NCI-H1694 treated with DMSO at 0.1 percent for 48 hours (cell line): Measurements from ENCODE around the gene ZMIZ1.
A peak's percentile ranks its signal among the peaks of the same experiment; 100 is the strongest.

Experiments
- DNase-seq: peaks from one replicate; lab custom pipeline; 2025; lab: John Stamatoyannopoulos, UW

ZMIZ1 gene

DNA sequence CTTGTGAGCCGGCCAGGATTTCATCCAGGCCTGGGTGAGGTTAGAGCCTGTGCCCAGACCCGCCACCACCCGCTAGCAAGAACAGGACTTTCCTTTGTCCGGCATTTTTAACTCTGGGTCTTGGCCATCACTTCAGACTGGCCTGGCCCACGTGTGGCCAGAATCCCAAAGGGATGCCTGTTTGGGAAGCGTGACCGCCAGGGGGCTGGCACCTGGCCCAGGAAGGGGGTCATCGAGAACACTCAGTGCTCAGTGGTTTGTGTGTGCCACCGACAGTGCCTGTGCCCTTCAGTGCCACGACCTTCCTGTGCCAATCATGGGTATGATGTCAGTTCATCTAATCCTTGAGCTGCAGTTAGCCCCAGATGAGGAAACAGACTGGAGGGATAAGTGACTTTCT lies 85.0 kb downstream of the ZMIZ1 start:
- no peak for DNase-seq

GRCh38 chr10:79155301-79156081 lies 86.7 kb downstream of the ZMIZ1 start:
- DNase-seq: no peak

- DNase-seq: no peak
Measured at GRCh38 chr10:79156334-79157274, 87.8 kb downstream of the ZMIZ1 start.

DNA sequence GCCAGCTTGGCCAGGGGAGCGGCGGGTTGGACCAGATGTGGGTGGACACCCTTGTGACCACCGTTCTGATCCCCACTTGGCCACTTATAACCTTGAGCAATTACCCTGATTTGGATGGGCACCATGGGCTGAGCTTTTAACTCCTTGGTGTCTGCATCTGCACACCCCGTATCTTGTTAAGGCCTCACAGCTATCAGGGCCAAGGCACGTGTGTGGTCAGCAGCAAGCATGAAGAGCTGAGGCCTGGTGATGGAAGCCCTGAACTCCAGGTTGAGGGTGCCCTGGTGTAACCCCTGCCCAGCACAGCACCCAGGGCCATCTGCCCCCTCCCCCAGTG lies 89.2 kb downstream of the ZMIZ1 start:
- DNase-seq: no peak

- no peak for DNase-seq
Measured at GRCh38 chr10:79158402-79159097, 89.8 kb downstream of the ZMIZ1 start.

DNA sequence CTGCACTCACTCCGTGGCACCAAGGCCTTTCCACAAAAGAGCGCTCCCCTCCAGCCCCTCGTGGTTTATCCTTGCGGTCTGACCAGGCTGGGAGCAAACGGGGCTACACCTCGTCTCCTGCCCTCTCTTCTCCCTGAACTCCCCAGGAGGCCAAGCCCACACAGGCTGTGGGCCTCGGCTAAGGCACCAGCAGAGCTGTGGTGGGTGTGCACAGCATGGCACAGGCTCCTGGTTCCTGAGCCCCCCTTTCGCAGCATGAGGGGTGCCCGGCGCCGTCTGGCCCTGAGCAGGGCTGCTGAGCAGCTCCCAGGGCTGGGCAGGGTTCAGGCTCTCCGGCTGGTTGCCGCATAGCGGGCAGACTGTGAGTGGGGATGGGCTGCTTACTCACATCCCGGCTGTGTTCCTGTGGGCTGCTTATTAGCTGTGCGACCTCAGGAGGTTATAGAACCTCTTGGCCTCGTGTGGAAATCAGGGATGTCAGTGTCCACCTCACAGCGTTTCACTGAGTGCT lies 90.4 kb downstream of the ZMIZ1 start:
- DNase-seq: no peak

DNA sequence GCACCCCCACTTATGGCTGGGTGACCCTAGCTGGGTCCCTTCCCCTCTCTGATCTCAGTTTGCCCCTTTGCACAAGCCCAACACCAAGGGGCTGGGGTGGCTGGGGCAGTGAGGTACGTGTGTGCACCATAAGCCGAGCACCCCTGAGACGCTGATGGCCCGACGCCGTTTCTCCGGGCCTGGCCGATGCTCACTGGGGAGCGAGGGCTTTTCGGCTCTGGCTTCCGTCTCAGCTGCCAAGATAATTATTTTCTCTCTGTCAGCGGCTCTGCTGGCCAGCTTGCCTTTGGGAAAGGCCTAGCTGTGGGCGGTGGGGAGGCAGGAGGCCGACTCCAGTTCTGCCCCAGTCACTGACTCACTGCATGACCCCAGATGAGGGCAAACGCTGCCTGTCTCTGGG lies 91.0 kb downstream of the ZMIZ1 start:
- no peak for DNase-seq

- DNase-seq: no peak
Measured at GRCh38 chr10:79160191-79160590, 91.4 kb downstream of the ZMIZ1 start.

DNA sequence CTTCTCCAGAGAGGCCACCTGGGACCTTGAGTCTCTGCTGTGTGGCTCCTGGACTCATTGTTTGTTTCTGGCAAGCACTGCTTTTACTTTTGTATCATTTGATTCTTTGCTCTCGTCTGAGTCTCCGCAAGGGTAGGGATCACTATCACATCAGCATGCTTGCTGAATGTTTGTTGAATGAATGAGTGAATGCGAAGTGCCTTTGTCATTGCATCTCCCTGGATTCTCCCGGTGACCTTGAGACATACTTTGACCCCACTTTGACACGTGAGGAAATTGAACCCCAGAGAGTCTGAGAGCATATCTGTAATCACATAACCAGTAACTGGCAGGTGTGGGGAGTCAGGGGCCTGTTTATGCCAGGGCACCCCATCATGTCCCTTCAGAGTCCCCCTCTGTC lies 92.8 kb downstream of the ZMIZ1 start:
- DNase-seq: no peak

- no peak for DNase-seq
Measured at GRCh38 chr10:79162022-79162421, 93.3 kb downstream of the ZMIZ1 start.

- DNase-seq: no peak
Measured at GRCh38 chr10:79162861-79163665, 94.3 kb downstream of the ZMIZ1 start.

DNA sequence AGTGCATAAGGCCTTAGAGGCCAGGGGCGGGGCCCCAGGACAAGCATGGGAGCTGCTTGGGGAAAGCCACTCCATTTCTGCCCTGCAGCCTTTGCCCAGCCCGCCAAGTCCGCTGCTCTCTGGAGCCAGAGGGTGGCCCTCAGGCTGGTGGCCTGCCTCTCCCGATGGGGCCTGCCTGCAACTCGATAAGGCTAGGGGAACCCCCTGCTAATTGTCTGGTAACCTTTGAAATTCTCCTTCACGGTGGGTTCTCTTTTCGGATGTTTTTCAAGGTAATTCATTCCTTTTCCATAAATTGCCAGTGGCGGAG lies 94.9 kb downstream of the ZMIZ1 start:
- DNase-seq: no peak

GRCh38 chr10:79164075-79164474 lies 95.3 kb downstream of the ZMIZ1 start:
- no peak for DNase-seq

GRCh38 chr10:79165070-79165778 lies 96.5 kb downstream of the ZMIZ1 start:
- DNase-seq: no peak

DNA sequence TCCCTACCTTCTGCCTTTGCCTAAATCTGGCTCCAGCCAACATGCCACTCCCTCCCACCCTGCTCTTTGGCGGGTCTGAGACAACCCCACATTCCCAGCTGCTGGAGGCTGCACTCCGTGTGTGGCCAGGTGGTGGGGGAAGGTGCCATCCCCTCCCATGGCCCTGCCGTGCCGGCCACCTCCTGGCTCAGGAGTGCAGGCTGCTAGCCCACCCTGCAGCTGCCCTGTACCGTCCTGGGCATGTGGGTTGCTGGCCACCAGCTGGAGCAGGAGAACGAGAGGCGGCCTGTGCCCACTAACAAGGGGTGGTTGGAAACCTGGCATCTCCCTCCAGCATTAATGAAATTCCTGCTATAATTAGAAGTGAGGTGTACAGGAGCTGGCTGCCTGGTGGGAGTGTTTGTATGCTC lies 97.6 kb downstream of the ZMIZ1 start:
- DNase-seq: peak; percentile 37

DNA sequence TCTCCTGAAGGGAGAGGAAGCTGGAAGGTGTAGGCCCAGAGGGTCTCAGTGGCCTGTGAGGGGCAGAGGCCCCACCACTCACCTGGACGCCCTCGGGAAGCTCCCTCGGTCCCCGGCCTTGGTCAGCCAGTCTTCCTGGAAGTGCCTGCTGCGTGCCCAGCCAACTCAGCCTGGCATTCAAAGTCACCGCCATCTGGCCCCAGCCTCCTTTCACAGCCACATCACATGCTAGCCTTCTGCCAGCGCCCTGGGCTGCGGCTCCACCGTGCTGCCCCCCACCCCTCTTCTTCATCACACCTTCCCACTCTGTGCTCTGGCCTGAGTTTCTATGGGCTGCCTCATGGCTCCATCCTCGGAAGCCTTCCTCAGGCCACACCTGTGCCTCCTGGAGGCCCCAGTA lies 98.0 kb downstream of the ZMIZ1 start:
- DNase-seq: no peak

DNA sequence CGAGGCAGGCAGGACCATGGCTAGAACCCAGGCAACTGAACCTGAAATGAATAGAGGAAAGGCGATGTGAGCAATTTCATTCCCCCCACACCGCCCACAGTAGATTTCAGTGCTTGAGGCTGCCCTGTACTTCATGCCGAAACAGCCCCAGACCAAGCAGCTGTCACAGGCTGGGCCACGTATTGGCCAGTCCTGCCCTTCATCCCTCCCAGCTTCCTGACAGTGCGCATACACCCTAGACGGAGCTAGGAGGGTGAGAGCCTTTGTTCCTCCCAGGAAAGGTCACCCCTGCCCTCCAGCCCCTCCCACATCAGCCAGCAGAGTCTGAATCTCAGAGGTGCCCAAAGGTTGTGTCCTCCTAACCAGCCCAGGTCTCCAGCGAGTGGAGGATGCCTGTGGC lies 98.8 kb downstream of the ZMIZ1 start:
- DNase-seq: no peak

DNA sequence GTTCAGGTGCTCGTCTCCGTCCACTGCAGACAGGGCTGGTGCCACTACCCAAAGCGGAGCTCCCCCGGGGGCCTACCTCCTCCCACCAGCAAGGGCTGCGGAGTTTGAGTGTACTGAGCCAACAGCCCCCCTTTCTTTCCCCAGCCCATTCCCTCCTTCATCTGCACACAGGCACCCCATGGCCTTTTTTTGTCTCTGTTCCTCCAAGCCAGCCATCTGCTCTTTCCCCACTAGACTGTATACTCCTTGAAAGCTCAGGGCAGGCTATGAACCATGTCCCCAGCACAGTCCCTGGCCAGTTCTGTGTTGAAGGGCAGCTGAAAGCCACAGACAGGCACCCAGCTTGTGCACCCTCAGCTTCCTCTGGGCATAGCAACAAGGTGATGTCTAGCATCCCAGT lies 99.4 kb downstream of the ZMIZ1 start:
- no peak for DNase-seq

GRCh38 chr10:79170226-79170752 lies 101.5 kb downstream of the ZMIZ1 start:
- no peak for DNase-seq

DNA sequence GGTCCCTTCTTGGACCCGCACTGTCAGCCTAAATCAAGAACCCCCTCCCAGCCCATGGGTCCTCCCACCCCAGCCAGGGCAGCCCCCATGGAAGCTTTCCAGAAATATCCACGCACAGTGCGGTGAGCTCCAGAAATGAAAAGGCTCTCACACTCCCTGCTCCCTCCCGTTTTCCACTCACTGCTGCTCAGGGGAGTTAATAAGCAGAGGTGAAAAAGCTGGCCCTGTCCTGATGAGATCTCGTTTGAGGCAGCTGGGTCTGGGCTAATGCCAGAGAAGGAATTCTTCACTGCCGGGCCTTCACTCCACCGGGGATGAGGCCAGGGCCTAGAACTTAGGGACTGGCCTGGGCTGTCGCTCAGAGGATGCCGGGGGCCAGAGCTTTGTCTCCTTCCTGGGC lies 102.2 kb downstream of the ZMIZ1 start:
- no peak for DNase-seq

DNA sequence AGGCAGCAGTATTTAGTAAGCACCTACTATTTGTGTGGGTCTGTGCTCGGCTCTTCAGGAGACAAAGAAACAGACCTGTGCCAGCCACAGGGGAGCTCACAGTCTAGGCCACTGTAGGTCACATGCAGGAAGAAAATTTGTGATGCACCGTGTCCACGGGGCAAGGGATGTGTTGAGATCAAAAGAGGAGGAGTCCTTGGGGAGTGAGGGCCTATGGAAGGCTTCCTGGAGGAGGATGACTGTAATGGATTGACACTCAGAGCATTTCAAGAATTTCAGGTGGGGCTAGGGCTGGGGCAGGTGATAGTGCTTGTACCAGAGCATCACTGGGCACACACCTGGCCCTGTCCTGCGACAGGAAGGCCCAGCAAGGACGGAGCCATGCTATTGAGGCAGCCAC lies 102.7 kb downstream of the ZMIZ1 start:
- DNase-seq: no peak
